Midbrain (tissue), 1 donor: ENCODE measurements around the gene MXI1.
"Not testable (repeated sequence)": the region's sequence is repeated elsewhere in the genome, so short reads cannot be mapped to it uniquely, and the experiment has no call there.

ENCODE experiments used
- DNase-seq: peaks from one replicate; lab custom pipeline; 2025; lab: John Stamatoyannopoulos, UW

Gene MXI1

DNA sequence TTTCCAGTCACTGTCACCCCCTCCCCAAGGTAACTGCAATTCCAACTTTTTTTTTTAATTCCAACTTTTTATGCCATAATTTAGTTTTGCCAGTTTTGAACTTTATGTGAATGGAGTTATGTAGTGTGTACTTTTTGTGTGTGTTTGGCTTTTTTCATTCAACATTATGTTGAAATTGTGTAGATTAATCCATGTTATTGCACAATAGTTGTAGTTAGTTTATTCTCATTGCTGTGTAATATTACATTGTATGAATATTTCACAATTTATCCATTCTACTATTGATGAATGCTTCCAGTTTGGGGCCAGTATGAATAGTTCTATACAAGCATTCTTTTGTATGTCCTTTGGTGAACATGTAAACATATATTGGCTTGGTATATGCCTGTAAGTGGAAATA, 32.5 kb downstream of the MXI1 start:
- DNase-seq, result no peak

DNA sequence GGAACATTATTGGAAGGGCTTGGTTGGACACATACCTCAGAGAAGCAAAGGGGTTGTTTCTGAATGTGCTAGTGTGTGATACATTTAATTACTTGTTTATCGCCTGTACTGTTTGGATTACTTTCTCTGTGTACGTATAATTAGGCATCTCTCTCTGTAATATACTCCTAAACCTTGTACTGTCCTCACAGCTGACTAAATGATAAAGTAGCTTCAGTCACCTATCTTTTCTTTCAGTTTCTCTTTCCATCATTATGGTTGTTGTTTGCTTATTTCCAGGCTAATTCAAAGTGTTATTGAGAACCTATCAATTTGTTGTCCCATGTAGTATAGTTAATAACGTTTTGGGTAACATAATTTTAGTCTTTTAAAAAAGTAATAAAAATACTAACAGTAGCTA, 34.0 kb downstream of the MXI1 start:
- no peak for DNase-seq

DNA sequence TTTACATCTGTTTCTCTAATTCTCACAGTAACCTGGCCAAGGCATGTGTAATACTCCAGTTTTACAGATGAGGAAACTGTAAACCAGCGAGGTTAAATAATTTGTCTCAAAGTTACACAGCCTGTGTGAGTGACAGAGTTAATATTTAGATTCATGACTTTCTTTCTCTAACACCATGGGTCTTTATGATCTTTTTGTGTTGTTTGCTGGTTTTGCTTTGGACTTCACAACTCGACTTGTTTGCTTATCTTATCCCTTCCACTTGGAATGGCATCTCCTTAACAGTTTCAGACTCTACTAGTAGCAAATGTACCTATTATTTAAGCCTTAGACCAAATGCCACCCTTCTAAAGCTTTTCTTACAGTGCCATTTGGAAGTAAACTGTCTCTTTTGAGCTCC, 34.4 kb downstream of the MXI1 start:
- no peak for DNase-seq

DNA sequence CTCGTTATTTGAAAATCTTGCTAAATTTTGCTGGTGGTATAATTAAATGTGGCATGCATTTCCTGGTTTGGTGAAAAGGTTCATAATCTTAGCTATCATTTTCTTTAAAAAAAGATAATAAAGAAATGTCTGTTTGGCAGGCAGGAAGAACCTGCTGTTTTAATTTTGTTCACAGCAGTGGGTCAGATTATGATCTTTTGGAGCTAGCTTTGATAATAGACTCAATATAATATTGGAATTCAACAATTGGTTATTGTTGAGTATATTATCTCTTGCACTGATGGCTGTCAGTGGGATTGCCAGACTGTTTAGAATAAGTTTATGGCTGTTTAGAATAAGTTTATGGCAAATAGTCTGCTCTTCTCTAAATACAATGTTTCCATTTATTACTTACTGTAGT, 35.1 kb downstream of the MXI1 start:
- DNase-seq, result no peak

GRCh38 chr10:110244550-110244949, 37.1 kb downstream of the MXI1 start:
- no peak for DNase-seq

DNA sequence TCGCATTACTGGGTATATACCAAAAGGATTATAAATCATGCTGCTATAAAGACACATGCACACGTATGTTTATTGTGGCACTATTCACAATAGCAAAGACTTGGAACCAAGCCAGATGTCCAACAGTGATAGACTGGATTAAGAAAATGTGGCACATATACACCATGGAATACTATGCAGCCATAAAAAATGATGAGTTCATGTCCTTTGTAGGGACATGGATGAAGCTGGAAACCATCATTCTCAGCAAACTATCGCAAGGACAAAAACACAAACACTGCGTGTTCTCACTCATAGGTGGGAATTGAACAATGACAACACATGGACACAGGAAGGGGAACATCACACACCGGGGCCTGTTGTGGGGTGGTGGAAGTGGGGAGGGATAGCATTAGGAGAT, 40.4 kb downstream of the MXI1 start:
- DNase-seq, result not testable (repeated sequence)

GRCh38 chr10:110249489-110249888, 42.1 kb downstream of the MXI1 start:
- not testable (repeated sequence) for DNase-seq

DNA sequence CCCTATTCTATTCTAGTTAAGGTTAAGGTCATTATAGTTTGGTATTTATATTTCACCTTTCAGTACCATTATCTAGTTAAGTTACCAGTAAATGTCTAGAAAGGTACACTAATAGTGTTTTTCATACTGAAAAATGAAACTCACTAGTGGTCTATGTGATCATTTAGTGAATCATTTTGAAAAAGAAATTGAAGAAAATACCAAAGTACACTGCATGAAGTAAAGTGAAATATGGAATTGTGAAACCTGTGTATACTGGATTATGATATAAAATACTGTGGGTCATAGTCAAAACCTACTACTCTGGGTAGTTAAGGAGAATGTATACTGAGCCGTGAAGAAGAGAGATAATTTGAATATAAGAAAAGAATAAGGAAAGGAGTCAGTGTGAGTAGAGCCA, 44.0 kb downstream of the MXI1 start:
- not testable (repeated sequence) for DNase-seq

- no peak for DNase-seq
Observed at GRCh38 chr10:110252151-110252550, 44.7 kb downstream of the MXI1 start.

- no peak for DNase-seq
Observed at GRCh38 chr10:110254467-110254866, 47.1 kb downstream of the MXI1 start.

DNA sequence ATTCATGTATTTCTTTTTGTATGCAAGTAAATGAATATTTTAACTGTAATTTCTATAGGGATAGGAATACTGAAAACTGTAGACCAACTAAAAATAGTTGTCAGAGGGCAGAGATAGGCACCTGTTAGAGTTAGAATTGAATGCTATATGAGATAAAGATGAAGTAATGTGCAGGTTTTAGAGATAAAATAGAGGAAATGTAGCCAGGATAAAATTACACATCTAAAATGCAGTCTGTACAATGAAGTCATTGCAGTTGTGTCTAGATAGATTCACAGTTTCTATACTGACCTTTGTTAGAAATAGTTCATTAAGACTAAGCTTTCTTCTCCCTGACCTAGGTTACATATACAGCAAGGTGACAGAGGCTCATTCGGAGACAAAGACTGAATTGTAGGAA, 51.1 kb downstream of the MXI1 start:
- no peak for DNase-seq

GRCh38 chr10:110259317-110259716, 51.9 kb downstream of the MXI1 start:
- no peak for DNase-seq

- peak; percentile 10 for DNase-seq
Observed at GRCh38 chr10:110260746-110261477, 53.5 kb downstream of the MXI1 start.

DNA sequence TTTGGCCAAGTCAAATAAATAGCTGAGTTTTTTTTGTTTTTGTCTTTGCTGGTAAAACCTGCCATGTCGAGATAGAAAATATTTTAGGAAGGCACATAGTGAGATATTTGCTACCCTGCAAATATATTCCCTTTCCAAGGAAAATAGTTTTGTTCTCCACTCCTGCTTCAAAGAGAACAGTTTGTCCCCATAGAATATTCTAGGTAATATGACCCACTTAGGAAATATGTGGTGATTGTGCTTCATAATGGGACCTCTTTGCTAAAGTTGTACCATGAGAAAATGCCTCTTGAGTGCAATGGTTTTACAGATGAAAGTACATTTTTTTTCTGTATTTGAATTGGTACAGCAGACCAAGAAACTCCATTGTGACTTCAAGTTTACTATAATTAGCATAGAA, 55.8 kb downstream of the MXI1 start:
- peak; percentile 25 for DNase-seq

DNA sequence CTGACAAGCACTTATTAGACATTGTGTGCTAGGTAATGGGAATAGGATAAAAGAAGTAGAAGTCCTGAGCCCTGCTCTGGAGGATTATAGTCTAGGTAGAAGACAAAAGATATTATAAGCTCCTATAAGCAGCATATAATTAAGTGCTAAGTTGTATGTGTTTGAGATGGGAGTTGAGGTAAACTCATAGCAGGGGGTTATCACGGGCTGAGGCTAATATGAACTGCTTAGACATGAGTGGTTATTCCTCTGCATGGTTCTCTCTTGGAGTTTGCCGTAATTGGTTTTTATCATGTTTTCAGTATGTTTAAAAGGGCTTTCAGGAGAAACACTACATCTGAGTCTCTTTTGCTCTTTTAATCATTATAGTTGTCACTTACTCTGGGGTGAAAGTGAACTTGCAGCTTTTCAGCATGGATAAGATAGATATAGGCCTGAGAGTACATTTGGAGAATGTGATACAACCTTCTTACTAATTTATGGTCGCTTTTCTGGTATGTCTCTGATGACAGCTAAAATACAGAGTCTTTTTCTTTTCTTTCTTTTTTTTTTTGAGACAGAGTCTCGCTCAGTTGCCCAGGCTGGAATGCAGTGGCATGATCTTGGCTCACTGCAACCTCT, 58.3 kb downstream of the MXI1 start:
- no peak for DNase-seq

GRCh38 chr10:110267276-110267675, 59.9 kb downstream of the MXI1 start:
- no peak for DNase-seq

DNA sequence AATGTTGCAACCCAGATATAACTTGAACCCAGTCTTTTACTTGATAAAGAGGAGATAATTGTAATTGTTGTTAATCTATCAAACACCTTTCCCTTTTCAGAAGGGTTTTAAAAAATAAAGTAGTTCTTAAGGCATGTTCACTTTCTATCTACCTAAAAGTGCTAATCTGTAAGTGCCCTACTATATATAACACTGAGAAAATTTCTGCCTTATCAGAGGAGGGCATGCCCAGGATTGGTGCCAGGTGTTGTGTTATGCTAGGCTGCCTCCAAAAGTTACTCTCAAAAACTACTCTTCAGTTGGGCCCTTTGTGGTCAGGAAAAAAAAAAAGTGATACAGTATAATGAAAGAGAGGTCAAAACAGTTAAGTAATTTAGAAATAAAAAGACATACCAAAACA, 61.0 kb downstream of the MXI1 start:
- peak; percentile 15 for DNase-seq

DNA sequence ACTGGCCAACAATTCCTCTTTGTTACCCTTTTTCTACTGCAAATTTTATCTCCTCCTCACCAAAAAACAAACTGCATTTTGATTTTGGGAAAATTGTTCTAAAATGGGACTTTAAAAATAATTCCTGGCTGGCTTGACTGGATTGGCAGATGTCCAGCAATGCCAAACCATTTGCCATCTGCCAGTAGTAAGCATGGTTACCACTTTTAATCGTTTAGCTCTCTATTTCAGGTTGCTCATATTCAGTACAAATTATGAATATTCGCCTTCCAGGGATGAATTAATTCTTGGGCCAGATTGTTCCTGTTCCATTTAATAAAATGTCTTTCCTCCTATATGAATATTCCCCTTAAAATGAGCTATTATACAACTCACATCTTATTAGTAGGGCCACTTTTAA, 61.6 kb downstream of the MXI1 start:
- peak; percentile 71 for DNase-seq

- peak; percentile 87 for DNase-seq
Observed at GRCh38 chr10:110269374-110270318, 62.2 kb downstream of the MXI1 start.

DNA sequence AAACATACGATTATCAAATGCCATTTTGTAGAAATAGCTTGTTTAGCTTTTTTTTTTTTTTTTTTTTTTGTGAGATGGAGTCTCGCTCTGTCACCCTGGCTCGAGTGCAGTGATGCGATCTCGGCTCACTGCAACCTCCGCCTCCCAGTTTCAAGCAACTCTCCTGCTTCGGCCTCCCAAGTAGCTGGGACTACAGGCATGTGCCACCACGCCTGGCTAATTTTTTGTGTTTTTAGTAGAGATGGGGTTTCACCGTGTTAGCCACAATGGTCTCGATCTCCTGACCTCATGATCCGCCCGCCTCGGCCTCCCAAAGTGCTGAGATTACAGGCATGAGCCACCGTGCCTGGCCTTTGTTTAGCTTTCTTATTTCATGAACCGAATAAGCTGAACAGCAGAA, 65.6 kb downstream of the MXI1 start:
- DNase-seq, result not testable (repeated sequence)

DNA sequence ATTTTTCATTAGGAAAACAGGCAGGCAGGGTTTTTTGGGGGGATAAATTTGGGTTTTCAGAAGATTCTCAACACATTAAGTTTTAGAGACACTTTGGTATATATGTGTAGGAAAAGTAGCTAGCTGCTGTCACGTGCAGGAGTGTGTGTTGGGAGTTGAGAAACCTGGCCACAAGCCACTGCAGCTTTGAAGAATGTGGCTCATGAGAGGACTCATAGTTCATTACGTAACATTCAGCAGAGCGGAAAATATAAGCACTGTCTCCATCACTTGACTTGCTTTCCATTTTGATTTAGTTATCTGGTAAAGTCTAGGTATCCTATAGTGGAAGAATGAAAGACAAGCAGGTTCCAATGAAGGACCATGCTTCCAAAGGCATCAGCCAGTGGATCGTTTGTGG, 66.1 kb downstream of the MXI1 start:
- peak; percentile 25 for DNase-seq

DNA sequence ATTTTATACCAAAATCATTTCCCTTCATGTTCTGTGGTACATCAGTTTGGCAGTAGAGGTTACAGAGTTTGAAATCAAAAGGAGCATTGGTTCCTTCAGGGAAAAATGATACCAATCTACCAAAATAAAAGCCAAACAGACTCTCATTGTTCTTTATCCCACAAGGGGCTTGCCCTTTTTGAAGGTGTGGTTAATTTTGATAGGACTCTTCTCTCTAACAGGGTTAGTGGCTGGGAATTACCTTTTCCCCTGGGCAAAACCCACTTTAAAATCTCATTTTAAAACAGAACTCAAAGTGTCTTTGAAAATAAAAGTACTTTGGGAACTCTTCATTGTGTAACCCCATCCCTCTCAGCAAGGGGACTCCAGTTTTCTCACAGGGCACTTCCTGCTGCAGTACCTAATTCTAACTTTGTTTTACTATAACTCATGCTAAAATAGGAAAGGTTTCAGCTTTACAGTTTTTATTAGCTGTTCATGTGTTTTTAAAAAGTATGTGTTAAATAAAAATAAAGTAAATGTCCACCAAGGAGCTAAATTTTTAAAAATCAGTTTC, 66.7 kb downstream of the MXI1 start:
- no peak for DNase-seq
